ENCODE results near the gene RHOD. TPM values are rescaled to one million over a fixed set of nuclear protein-coding genes. Genes with fewer than 3 reads are reported as not detected.

RHOD gene
- total RNA-seq, 1 experiment from 2014 or later = 13.1 TPM

DNA sequence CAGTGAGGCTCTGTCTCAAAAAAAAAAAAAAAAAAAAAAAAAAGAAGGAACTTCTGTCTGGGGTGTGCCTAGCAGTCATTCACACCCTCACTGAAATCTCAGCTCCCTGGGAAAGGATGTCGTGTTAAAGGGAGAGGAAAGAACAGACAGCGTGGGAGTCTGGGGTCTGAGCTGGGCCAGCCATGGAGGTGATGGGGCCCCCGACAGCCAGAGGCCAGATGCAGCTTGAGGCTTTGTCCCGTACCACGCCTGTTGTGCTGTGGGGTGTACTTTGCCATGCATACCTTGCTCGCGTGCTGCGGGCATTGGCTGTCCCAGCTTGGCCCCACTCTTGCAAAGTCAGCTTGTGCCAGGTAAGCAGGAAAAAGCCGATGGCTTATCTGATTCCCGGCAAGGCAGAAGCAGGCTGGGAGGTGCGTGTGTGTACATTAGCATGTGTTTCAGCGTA lies 29.1 kb upstream of the RHOD start:
- H3K9me3 Mint-ChIP-seq = no peaks in the 10 kb centered on the region
- CTCF ChIA-PET = interaction anchor here (1.0 to 1.8 kb wide), 10 partner anchors 10 to 343 kb away, joined by 3 to 7 read pairs (median 4); partner anchors contain the start of gene KDM2A
- H3K27me3 Mint-ChIP-seq (ENCODE audit: low read depth) = peaks cover 29% of the 10 kb centered on the region
- no peak for ATAC-seq
- DNase-seq (ENCODE audit: low spot score) = no peak
- POLR2A ChIA-PET = interaction anchor here (0.6 kb wide), 1 partner anchor 37 kb away, joined by 3 read pairs; no protein-coding TSS in a partner anchor
- no peaks in the 10 kb centered on the region for H3K36me3 Mint-ChIP-seq
- H3K4me1 Mint-ChIP-seq = peaks cover 46% of the 10 kb centered on the region
- H3K4me3 Mint-ChIP-seq = no peak overlapping the region
- TF ChIP-seq NR3C1 (CRISPR knock-in tag; conservative IDR thresholded peaks at IDR 0.05; ENCODE audit: low read depth) (no peak), ZNF396 (CRISPR knock-in tag; IDR thresholded peaks at IDR 0.05; ENCODE audit: borderline replicate concordance) (no peak), ESRRA (CRISPR knock-in tag; IDR thresholded peaks at IDR 0.05; ENCODE audit: borderline replicate concordance) (no peak), SP1 (CRISPR knock-in tag; conservative IDR thresholded peaks at IDR 0.05) (no peak), FOXJ3 (CRISPR knock-in tag; IDR thresholded peaks at IDR 0.05; ENCODE audit: borderline replicate concordance) (no peak), CREM (CRISPR knock-in tag; IDR thresholded peaks at IDR 0.05) (no peak), TEAD4 (CRISPR knock-in tag; IDR thresholded peaks at IDR 0.05) (no peak), TEAD1 (CRISPR knock-in tag; IDR thresholded peaks at IDR 0.05) (no peak), FOXK1 (CRISPR knock-in tag; IDR thresholded peaks at IDR 0.05) (no peak), RORB (CRISPR knock-in tag; IDR thresholded peaks at IDR 0.05) (no peak), GTF2I (CRISPR knock-in tag; conservative IDR thresholded peaks at IDR 0.05) (no peak), ZNF121 (CRISPR knock-in tag; IDR thresholded peaks at IDR 0.05) (no peak)
- TF ChIP-seq, protein P1, sequence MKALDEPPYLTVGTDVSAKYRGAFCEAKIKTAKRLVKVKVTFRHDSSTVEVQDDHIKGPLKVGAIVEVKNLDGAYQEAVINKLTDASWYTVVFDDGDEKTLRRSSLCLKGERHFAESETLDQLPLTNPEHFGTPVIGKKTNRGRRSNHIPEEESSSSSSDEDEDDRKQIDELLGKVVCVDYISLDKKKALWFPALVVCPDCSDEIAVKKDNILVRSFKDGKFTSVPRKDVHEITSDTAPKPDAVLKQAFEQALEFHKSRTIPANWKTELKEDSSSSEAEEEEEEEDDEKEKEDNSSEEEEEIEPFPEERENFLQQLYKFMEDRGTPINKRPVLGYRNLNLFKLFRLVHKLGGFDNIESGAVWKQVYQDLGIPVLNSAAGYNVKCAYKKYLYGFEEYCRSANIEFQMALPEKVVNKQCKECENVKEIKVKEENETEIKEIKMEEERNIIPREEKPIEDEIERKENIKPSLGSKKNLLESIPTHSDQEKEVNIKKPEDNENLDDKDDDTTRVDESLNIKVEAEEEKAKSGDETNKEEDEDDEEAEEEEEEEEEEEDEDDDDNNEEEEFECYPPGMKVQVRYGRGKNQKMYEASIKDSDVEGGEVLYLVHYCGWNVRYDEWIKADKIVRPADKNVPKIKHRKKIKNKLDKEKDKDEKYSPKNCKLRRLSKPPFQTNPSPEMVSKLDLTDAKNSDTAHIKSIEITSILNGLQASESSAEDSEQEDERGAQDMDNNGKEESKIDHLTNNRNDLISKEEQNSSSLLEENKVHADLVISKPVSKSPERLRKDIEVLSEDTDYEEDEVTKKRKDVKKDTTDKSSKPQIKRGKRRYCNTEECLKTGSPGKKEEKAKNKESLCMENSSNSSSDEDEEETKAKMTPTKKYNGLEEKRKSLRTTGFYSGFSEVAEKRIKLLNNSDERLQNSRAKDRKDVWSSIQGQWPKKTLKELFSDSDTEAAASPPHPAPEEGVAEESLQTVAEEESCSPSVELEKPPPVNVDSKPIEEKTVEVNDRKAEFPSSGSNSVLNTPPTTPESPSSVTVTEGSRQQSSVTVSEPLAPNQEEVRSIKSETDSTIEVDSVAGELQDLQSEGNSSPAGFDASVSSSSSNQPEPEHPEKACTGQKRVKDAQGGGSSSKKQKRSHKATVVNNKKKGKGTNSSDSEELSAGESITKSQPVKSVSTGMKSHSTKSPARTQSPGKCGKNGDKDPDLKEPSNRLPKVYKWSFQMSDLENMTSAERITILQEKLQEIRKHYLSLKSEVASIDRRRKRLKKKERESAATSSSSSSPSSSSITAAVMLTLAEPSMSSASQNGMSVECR (CRISPR knock-in tag; IDR thresholded peaks at IDR 0.05; ENCODE audit: borderline replicate concordance) = no peak
- TF ChIP-seq, protein P2, sequence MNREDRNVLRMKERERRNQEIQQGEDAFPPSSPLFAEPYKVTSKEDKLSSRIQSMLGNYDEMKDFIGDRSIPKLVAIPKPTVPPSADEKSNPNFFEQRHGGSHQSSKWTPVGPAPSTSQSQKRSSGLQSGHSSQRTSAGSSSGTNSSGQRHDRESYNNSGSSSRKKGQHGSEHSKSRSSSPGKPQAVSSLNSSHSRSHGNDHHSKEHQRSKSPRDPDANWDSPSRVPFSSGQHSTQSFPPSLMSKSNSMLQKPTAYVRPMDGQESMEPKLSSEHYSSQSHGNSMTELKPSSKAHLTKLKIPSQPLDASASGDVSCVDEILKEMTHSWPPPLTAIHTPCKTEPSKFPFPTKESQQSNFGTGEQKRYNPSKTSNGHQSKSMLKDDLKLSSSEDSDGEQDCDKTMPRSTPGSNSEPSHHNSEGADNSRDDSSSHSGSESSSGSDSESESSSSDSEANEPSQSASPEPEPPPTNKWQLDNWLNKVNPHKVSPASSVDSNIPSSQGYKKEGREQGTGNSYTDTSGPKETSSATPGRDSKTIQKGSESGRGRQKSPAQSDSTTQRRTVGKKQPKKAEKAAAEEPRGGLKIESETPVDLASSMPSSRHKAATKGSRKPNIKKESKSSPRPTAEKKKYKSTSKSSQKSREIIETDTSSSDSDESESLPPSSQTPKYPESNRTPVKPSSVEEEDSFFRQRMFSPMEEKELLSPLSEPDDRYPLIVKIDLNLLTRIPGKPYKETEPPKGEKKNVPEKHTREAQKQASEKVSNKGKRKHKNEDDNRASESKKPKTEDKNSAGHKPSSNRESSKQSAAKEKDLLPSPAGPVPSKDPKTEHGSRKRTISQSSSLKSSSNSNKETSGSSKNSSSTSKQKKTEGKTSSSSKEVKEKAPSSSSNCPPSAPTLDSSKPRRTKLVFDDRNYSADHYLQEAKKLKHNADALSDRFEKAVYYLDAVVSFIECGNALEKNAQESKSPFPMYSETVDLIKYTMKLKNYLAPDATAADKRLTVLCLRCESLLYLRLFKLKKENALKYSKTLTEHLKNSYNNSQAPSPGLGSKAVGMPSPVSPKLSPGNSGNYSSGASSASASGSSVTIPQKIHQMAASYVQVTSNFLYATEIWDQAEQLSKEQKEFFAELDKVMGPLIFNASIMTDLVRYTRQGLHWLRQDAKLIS (CRISPR knock-in tag; IDR thresholded peaks at IDR 0.05; ENCODE audit: borderline replicate concordance) = no peak
- TF ChIP-seq, protein P3, sequence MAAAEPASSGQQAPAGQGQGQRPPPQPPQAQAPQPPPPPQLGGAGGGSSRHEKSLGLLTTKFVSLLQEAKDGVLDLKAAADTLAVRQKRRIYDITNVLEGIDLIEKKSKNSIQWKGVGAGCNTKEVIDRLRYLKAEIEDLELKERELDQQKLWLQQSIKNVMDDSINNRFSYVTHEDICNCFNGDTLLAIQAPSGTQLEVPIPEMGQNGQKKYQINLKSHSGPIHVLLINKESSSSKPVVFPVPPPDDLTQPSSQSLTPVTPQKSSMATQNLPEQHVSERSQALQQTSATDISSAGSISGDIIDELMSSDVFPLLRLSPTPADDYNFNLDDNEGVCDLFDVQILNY (CRISPR knock-in tag; IDR thresholded peaks at IDR 0.05) = no peak
- TF ChIP-seq, protein P4, sequence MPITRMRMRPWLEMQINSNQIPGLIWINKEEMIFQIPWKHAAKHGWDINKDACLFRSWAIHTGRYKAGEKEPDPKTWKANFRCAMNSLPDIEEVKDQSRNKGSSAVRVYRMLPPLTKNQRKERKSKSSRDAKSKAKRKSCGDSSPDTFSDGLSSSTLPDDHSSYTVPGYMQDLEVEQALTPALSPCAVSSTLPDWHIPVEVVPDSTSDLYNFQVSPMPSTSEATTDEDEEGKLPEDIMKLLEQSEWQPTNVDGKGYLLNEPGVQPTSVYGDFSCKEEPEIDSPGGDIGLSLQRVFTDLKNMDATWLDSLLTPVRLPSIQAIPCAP (CRISPR knock-in tag; IDR thresholded peaks at IDR 0.05) = no peak
- TF ChIP-seq, protein P5, sequence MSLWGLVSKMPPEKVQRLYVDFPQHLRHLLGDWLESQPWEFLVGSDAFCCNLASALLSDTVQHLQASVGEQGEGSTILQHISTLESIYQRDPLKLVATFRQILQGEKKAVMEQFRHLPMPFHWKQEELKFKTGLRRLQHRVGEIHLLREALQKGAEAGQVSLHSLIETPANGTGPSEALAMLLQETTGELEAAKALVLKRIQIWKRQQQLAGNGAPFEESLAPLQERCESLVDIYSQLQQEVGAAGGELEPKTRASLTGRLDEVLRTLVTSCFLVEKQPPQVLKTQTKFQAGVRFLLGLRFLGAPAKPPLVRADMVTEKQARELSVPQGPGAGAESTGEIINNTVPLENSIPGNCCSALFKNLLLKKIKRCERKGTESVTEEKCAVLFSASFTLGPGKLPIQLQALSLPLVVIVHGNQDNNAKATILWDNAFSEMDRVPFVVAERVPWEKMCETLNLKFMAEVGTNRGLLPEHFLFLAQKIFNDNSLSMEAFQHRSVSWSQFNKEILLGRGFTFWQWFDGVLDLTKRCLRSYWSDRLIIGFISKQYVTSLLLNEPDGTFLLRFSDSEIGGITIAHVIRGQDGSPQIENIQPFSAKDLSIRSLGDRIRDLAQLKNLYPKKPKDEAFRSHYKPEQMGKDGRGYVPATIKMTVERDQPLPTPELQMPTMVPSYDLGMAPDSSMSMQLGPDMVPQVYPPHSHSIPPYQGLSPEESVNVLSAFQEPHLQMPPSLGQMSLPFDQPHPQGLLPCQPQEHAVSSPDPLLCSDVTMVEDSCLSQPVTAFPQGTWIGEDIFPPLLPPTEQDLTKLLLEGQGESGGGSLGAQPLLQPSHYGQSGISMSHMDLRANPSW (CRISPR knock-in tag; conservative IDR thresholded peaks at IDR 0.05; ENCODE audit: low read depth) = no peak
- TF ChIP-seq, protein P6, sequence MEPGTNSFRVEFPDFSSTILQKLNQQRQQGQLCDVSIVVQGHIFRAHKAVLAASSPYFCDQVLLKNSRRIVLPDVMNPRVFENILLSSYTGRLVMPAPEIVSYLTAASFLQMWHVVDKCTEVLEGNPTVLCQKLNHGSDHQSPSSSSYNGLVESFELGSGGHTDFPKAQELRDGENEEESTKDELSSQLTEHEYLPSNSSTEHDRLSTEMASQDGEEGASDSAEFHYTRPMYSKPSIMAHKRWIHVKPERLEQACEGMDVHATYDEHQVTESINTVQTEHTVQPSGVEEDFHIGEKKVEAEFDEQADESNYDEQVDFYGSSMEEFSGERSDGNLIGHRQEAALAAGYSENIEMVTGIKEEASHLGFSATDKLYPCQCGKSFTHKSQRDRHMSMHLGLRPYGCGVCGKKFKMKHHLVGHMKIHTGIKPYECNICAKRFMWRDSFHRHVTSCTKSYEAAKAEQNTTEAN (CRISPR knock-in tag; IDR thresholded peaks at IDR 0.05) = no peak
- H3K27ac Mint-ChIP-seq = no peak overlapping the region

Data from WTC11 (cell line).